HUES48 (cell line): ENCODE data around the gene CYP19A1.

Experiments used
- H3K27ac ChIP-seq: one replicate; pipeline ENCODE4 v1.7.0; 2013; ENCODE audit warnings: low read depth, low read length, inconsistent platforms
- H3K27me3 ChIP-seq: 2 replicates; pipeline ENCODE4 v1.6.1; 2013; ENCODE audit warnings: mild to moderate bottlenecking, low read length; ENCODE audit not compliant: control insufficient read depth, insufficient read depth
- H3K36me3 ChIP-seq: 2 replicates; pipeline ENCODE4 v1.6.1; 2013; ENCODE audit warnings: low read length; ENCODE audit not compliant: control insufficient read depth, insufficient read depth
- H3K4me1 ChIP-seq: 2 replicates; pipeline ENCODE4 v1.6.1; 2013; ENCODE audit warnings: mild to moderate bottlenecking, low read length; ENCODE audit not compliant: control insufficient read depth, insufficient read depth
- H3K4me3 ChIP-seq: 2 replicates; pipeline ENCODE4 v1.5.1; 2013; ENCODE audit warnings: mild to moderate bottlenecking, low read depth, low read length
- H3K9ac ChIP-seq: 2 replicates; pipeline ENCODE4 v1.6.1; 2013; ENCODE audit warnings: mild to moderate bottlenecking, low read depth, low read length, moderate library complexity
- H3K9me3 ChIP-seq: 2 replicates; pipeline ENCODE4 v1.6.1; 2013; ENCODE audit warnings: low read length; ENCODE audit not compliant: control insufficient read depth, insufficient read depth

The CYP19A1 gene

DNA sequence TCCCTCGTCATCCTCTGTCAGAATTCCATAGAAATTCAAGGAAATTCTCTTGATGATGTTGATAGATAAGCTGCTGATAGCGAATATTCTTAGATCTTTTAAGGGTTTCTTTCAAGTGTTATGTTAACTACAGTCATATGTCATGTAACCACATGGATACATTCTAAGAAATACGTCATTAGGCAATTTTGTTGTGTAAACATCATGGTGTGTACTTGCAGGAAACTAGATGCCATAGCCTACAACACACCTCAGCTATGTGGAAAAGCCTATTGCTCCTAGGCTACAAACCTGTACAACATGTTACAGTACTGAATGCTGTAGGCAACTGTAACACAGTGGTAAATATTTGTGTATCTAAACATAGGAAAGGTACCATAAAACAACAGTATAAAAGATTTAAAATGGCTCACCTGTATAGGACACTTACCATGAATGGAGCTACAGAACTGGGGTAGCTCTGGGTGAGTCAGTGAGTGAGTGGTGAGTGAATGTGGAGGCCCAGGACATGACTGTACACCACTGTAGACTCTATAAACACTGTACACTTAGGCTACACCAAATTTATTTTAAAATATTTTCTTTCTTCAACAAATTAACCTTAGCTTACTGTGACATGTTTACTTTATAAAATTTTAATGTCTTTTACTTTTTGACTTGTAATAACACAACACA lies 37.7 kb upstream of the CYP19A1 start:
- H3K27ac ChIP-seq = no peak overlapping the region
- no peaks in the 10 kb centered on the region for H3K4me1 ChIP-seq
- no peak overlapping the region for H3K4me3 ChIP-seq
- H3K9ac ChIP-seq = no peak overlapping the region
- no peaks in the 10 kb centered on the region for H3K27me3 ChIP-seq
- no peaks in the 10 kb centered on the region for H3K36me3 ChIP-seq
- H3K9me3 ChIP-seq = no peaks in the 10 kb centered on the region

DNA sequence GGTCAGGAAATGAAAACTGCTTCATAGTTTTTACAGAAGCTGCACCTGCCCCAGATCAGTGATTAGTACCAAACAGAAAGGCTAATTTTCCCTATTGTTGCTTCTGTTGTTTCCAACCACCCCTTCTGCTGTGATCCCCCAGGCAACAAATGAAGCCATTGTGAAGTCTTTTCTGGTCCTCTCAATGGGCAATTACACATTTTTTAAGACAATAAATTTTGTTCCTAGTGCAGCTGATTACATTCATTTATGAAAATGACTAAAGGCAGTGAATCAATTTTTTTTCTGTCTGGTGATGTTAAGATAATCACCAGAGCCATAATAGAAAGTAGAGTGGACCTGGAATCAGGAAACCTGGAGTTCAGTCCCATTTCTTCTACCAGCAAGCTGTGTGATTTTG lies 35.7 kb upstream of the CYP19A1 start:
- Histone ChIP-seq H3K27me3 (no peaks in the 10 kb centered on the region), H3K4me1 (no peaks in the 10 kb centered on the region), H3K9me3 (no peaks in the 10 kb centered on the region), H3K27ac (no peak overlapping the region), H3K9ac (no peak overlapping the region), H3K4me3 (no peak overlapping the region), H3K36me3 (no peaks in the 10 kb centered on the region)

GRCh38 chr15:51371266-51371665 lies 32.9 kb upstream of the CYP19A1 start:
- H3K9me3 ChIP-seq = no peaks in the 10 kb centered on the region
- H3K27me3 ChIP-seq = no peaks in the 10 kb centered on the region
- H3K27ac ChIP-seq = no peak overlapping the region
- H3K4me1 ChIP-seq = no peaks in the 10 kb centered on the region
- H3K4me3 ChIP-seq = no peak overlapping the region
- no peaks in the 10 kb centered on the region for H3K36me3 ChIP-seq
- no peak overlapping the region for H3K9ac ChIP-seq

GRCh38 chr15:51369451-51369761 lies 31.0 kb upstream of the CYP19A1 start:
- no peak overlapping the region for H3K27ac ChIP-seq
- H3K4me1 ChIP-seq = no peaks in the 10 kb centered on the region
- H3K27me3 ChIP-seq = no peaks in the 10 kb centered on the region
- H3K9ac ChIP-seq = no peak overlapping the region
- no peaks in the 10 kb centered on the region for H3K9me3 ChIP-seq
- no peaks in the 10 kb centered on the region for H3K36me3 ChIP-seq
- no peak overlapping the region for H3K4me3 ChIP-seq

GRCh38 chr15:51368751-51369450 lies 30.5 kb upstream of the CYP19A1 start:
- no peak overlapping the region for H3K27ac ChIP-seq

GRCh38 chr15:51368307-51368706 lies 29.9 kb upstream of the CYP19A1 start:
- H3K9me3 ChIP-seq = no peaks in the 10 kb centered on the region
- H3K27ac ChIP-seq = no peak overlapping the region
- H3K4me3 ChIP-seq = no peak overlapping the region
- no peaks in the 10 kb centered on the region for H3K27me3 ChIP-seq
- no peaks in the 10 kb centered on the region for H3K4me1 ChIP-seq
- H3K9ac ChIP-seq = no peak overlapping the region
- no peaks in the 10 kb centered on the region for H3K36me3 ChIP-seq

More at GRCh38 chr15:51368751-51369450, 30.5 kb upstream of the CYP19A1 start:
- Histone ChIP-seq H3K9me3 (no peaks in the 10 kb centered on the region), H3K4me1 (no peaks in the 10 kb centered on the region), H3K27me3 (no peaks in the 10 kb centered on the region), H3K4me3 (no peak overlapping the region), H3K9ac (no peak overlapping the region), H3K36me3 (no peaks in the 10 kb centered on the region)

GRCh38 chr15:51367322-51367976 lies 29.1 kb upstream of the CYP19A1 start:
- no peaks in the 10 kb centered on the region for H3K9me3 ChIP-seq
- no peak overlapping the region for H3K9ac ChIP-seq
- H3K27ac ChIP-seq = no peak overlapping the region
- H3K27me3 ChIP-seq = no peaks in the 10 kb centered on the region
- H3K4me3 ChIP-seq = no peak overlapping the region
- no peaks in the 10 kb centered on the region for H3K36me3 ChIP-seq
- H3K4me1 ChIP-seq = no peaks in the 10 kb centered on the region

- H3K27ac ChIP-seq = no peak overlapping the region
- H3K27me3 ChIP-seq = no peaks in the 10 kb centered on the region
- no peaks in the 10 kb centered on the region for H3K4me1 ChIP-seq
- H3K9ac ChIP-seq = no peak overlapping the region
- no peak overlapping the region for H3K4me3 ChIP-seq
- H3K9me3 ChIP-seq = no peaks in the 10 kb centered on the region
- H3K36me3 ChIP-seq = no peaks in the 10 kb centered on the region
Observed at GRCh38 chr15:51366920-51367319, 28.5 kb upstream of the CYP19A1 start.

DNA sequence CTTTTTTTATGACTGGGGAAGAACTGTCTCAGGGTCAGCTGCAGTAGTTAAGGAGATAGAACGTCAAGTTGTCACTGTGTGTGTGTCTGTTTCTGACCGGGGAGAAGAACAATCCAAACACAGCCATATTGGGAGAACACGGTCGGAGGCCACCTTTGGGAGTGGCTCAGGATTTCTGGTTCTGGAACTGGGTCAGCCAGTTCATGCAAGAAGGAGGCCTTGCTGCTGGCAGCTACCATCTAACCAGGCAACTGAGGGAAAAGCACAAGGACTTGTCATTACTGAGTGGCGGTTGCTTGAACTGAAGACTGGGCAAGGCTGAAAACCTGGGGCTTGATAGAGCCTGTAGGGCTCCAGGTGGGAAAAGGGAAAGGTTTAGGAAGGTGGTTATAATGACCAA lies 27.7 kb upstream of the CYP19A1 start:
- no peaks in the 10 kb centered on the region for H3K4me1 ChIP-seq
- H3K4me3 ChIP-seq = no peak overlapping the region
- H3K9ac ChIP-seq = no peak overlapping the region
- H3K36me3 ChIP-seq = no peaks in the 10 kb centered on the region
- no peaks in the 10 kb centered on the region for H3K27me3 ChIP-seq
- H3K9me3 ChIP-seq = no peaks in the 10 kb centered on the region
- H3K27ac ChIP-seq = no peak overlapping the region

- H3K9me3 ChIP-seq = no peaks in the 10 kb centered on the region
- no peaks in the 10 kb centered on the region for H3K36me3 ChIP-seq
Observed at GRCh38 chr15:51365417-51365816, 27.0 kb upstream of the CYP19A1 start.

DNA sequence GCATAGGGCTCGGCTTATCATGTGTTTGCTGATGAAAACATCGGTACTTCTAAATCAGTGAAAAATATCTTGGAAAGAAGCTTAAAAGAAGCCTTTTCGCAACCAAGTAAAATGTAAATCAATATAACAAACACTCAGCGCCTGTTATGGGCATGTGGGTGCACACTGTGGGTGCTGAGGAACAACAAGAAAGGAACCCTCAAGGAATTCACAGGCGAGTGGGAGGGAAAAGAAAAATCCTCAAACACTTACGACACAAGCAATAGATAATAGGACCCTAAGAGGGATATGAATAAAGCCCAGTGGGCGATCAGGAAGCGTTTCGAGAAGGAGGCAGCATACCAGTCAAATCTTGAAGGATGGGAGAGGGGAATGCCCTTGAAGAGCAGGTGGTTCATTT lies 25.0 kb upstream of the CYP19A1 start:
- Histone ChIP-seq H3K9me3 (no peaks in the 10 kb centered on the region), H3K4me1 (no peaks in the 10 kb centered on the region), H3K4me3 (no peak overlapping the region), H3K36me3 (no peaks in the 10 kb centered on the region), H3K9ac (no peak overlapping the region), H3K27me3 (no peaks in the 10 kb centered on the region), H3K27ac (no peak overlapping the region)

More at GRCh38 chr15:51365417-51365816, 27.0 kb upstream of the CYP19A1 start:
- H3K27ac ChIP-seq = no peak overlapping the region
- H3K27me3 ChIP-seq = no peaks in the 10 kb centered on the region
- H3K4me1 ChIP-seq = no peaks in the 10 kb centered on the region
- H3K4me3 ChIP-seq = no peak overlapping the region
- H3K9ac ChIP-seq = no peak overlapping the region
